Measurements from ENCODE around the gene USP25.

GRCh38 chr21:15801352-15801863, 71.6 kb downstream of the USP25 start:
- TF ChIP-seq CTCF (IDR thresholded peaks at IDR 0.05) (no peak), POLR2A (IDR thresholded peaks at IDR 0.05) (no peak)
